ENCODE measurements around the gene MAST3. TPM values are rescaled to one million over a fixed set of nuclear protein-coding genes. Genes with fewer than 3 reads are reported as not detected.

The MAST3 gene
- total RNA-seq, 1 experiment from 2014 or later: 10.4 TPM

GRCh38 chr19:18065173-18065495 lies 32.4 kb upstream of the MAST3 start:
- H3K9me3 Mint-ChIP-seq: peaks cover 0 to 4% of the 10 kb centered on the region in 2 experiments; a peak in 2 of 5 replicates
- no peak overlapping the region for H3K18ac ChIP-seq (ENCODE audit: insufficient read length, low read depth, low read length)

More at GRCh38 chr19:18065173-18065495, 32.4 kb upstream of the MAST3 start:
- Histone ChIP-seq H2BK15ac (ENCODE audit: low read depth, low read length) (no peak overlapping the region), H3K23ac (ENCODE audit: insufficient read length, low read depth, low read length) (no peak overlapping the region), H3K56ac (ENCODE audit: insufficient read length, low read depth, low read length) (no peak overlapping the region), H3K79me1 (ENCODE audit: insufficient read depth, low read depth, low read length, poor library complexity, severe bottlenecking) (no peaks in the 10 kb centered on the region), H2AK5ac (ENCODE audit: insufficient read length, low read length) (no peak overlapping the region), H3K9ac (ENCODE audit: extremely low read depth, insufficient read length, low read length) (no peak overlapping the region), H3K27ac (ENCODE audit: insufficient read length, low read depth, low read length) (no peak overlapping the region), H3K4me1 (ENCODE audit: insufficient read depth, low read length) (no peaks in the 10 kb centered on the region), H2AFZ (ENCODE audit: low read length) (no peak overlapping the region), H3K79me2 (ENCODE audit: insufficient read depth, low read length) (no peaks in the 10 kb centered on the region), H4K8ac (replicated peaks; ENCODE audit: insufficient read length, low read depth, low read length) (no peak overlapping the region), H4K5ac (ENCODE audit: insufficient read length, low read depth, low read length) (no peak overlapping the region), H3K27me3 (ENCODE audit: insufficient read depth, low read length) (no peaks in the 10 kb centered on the region), H4K91ac (ENCODE audit: insufficient read length, low read depth, low read length) (no peak overlapping the region), H2BK20ac (ENCODE audit: low read depth, low read length, poor library complexity, severe bottlenecking) (no peak overlapping the region), H3K14ac (ENCODE audit: insufficient read depth, low read length) (no peak overlapping the region), H2BK5ac (ENCODE audit: insufficient read length, low read length) (no peak overlapping the region), H3T11ph (ENCODE audit: low read length) (no peak overlapping the region), H3K9me3 (ENCODE audit: control insufficient read depth, low read depth, low read length) (no peaks in the 10 kb centered on the region), H2BK12ac (ENCODE audit: insufficient read length, low read depth, low read length) (no peak overlapping the region), H2BK120ac (ENCODE audit: low read depth, low read length, poor library complexity, severe bottlenecking) (no peak overlapping the region), H3K23me2 (ENCODE audit: insufficient read length, low read depth, low read length, poor library complexity, severe bottlenecking) (no peaks in the 10 kb centered on the region), H4K20me1 (ENCODE audit: control insufficient read depth, insufficient read depth, insufficient read length) (no peaks in the 10 kb centered on the region), H3K4ac (ENCODE audit: low read depth, low read length) (no peak overlapping the region), H3K4me2 (ENCODE audit: insufficient read depth, insufficient read length, low read length) (no peak overlapping the region)
- Mint-ChIP-seq H3K4me1 (0 out of 4 replicates have a peak, but pooled peaks cover 0 to 10% of the 10 kb centered on the region in 2 experiments), H3K36me3 (ENCODE audit: insufficient read depth in 1 of 3, low read depth in 3 of 3) (no peaks in the 10 kb centered on the region), H3K27ac (peak overlapping the region in 2 of 3 experiments; percentile 35 to 60; a peak in 2 of 7 replicates), H3K27me3 (ENCODE audit: low read depth) (peaks cover 6% of the 10 kb centered on the region), H3K4me3 (no peak overlapping the region)
- DNase-seq: no peak
- WGBS (ENCODE audit: extremely low coverage, insufficient read length, low lambda C conversion rate): no CpG with 5 or more reads among the region's 1 CpG
- TF ChIP-seq CTCF (conservative IDR thresholded peaks at IDR 0.05): no peak

All from H9 (cell line).